Ascending aorta (tissue), 2 donors: ENCODE results near the gene ARMC5. TPM values are rescaled to one million over a fixed set of nuclear protein-coding genes. Genes with fewer than 3 reads are reported as not detected.
"Not testable (repeated sequence)": the region's sequence is repeated elsewhere in the genome, so short reads cannot be mapped to it uniquely, and the experiment has no call there.

Source experiments
- DNase-seq, 2 donors: peaks; one replicate each; pipeline ENCODE4 v3.0.0-alpha.2; 2019; ENCODE audit warnings: low spot score in 2 of 2
- H3K27ac ChIP-seq, 2 donors: fragments of 200-600 bp; sonication (generic); one replicate each; pipeline ENCODE4 v1.5.1; 2016 to 2017; ENCODE audit warnings: mild to moderate bottlenecking in 1 of 2
- H3K27me3 ChIP-seq: fragments of 200-600 bp; sonication (generic); one replicate; pipeline ENCODE4 v1.5.1; 2017
- H3K36me3 ChIP-seq, 2 donors: fragments of 200-600 bp; sonication (generic); one replicate each; pipeline ENCODE4 v1.5.1; 2016
- H3K4me1 ChIP-seq, 2 donors: fragments of 200-600 bp; sonication (generic); one replicate each; pipeline ENCODE4 v1.5.1; 2016 to 2017; ENCODE audit warnings: mild to moderate bottlenecking in 1 of 2
- H3K4me3 ChIP-seq, 2 donors: fragments of 200-600 bp; sonication (generic); one replicate each; pipeline ENCODE4 v1.5.1; 2016 to 2017; ENCODE audit warnings: mild to moderate bottlenecking in 1 of 2
- H3K9me3 ChIP-seq, 2 donors: fragments of 200-600 bp; sonication (generic); one replicate each; pipeline ENCODE4 v1.5.1; 2016
- CTCF ChIP-seq, 3 experiments: fragments of 200-600 bp in 2 of 3; fragments of 450-650 bp in 1 of 3; sonication (generic) in 2 of 3; IDR thresholded peaks; one replicate each; pipeline ENCODE4 v1.5.1; 2016 to 2019; ENCODE audit warnings: antibody characterized with exemption in 3 of 3, mild to moderate bottlenecking in 1 of 3, moderate library complexity in 1 of 3
- intact Hi-C: fragments of 100-400 bp; cut with DNase I; formaldehyde crosslinking; loops from one replicate; pipeline ENCODE4 v1.15.1; 2023
- total RNA-seq: library from RNA; depleted of rRNA; stranded (reverse); fragments of >200 nt; gene quantifications from one replicate; pipeline ENCODE4 v1.1.0, GENCODE V29; 2016

Gene ARMC5
- total RNA-seq, 1 donor from 2014 or later = 10.0 TPM

GRCh38 chr16:31413381-31413780 lies 45.9 kb upstream of the ARMC5 start:
- no peak overlapping the region for H3K4me3 ChIP-seq
- TF ChIP-seq CTCF (IDR thresholded peaks at IDR 0.05) = no peak

GRCh38 chr16:31413943-31414342 lies 45.4 kb upstream of the ARMC5 start:
- intact Hi-C loops = no loop called here
- H3K27me3 ChIP-seq = no peaks in the 10 kb centered on the region
- H3K27ac ChIP-seq = no peak overlapping the region
- no peak overlapping the region for H3K4me3 ChIP-seq
- H3K9me3 ChIP-seq = no peaks in the 10 kb centered on the region
- no peaks in the 10 kb centered on the region for H3K4me1 ChIP-seq
- no peaks in the 10 kb centered on the region for H3K36me3 ChIP-seq
- DNase-seq = no peak
- TF ChIP-seq CTCF (IDR thresholded peaks at IDR 0.05) = no peak

More at GRCh38 chr16:31413381-31413780, 45.9 kb upstream of the ARMC5 start:
- Histone ChIP-seq H3K9me3 (no peaks in the 10 kb centered on the region), H3K27me3 (no peaks in the 10 kb centered on the region), H3K36me3 (no peaks in the 10 kb centered on the region), H3K4me1 (no peaks in the 10 kb centered on the region), H3K27ac (no peak overlapping the region)
- intact Hi-C loops = no loop called here
- no peak for DNase-seq

GRCh38 chr16:31414706-31415105 lies 44.6 kb upstream of the ARMC5 start:
- no peak for TF ChIP-seq CTCF (IDR thresholded peaks at IDR 0.05)
- no peaks in the 10 kb centered on the region for H3K27me3 ChIP-seq
- no peaks in the 10 kb centered on the region for H3K9me3 ChIP-seq
- no peak overlapping the region for H3K27ac ChIP-seq
- intact Hi-C loops = no loop called here
- no peaks in the 10 kb centered on the region for H3K36me3 ChIP-seq
- H3K4me3 ChIP-seq = no peak overlapping the region
- no peak for DNase-seq
- H3K4me1 ChIP-seq = no peaks in the 10 kb centered on the region

- Histone ChIP-seq H3K27ac (no peak overlapping the region), H3K4me1 (no peaks in the 10 kb centered on the region), H3K4me3 (no peak overlapping the region), H3K9me3 (no peaks in the 10 kb centered on the region), H3K27me3 (no peaks in the 10 kb centered on the region), H3K36me3 (no peaks in the 10 kb centered on the region)
- TF ChIP-seq CTCF (IDR thresholded peaks at IDR 0.05) = no peak
- intact Hi-C loops = no loop called here
- no peak for DNase-seq
These were observed 42.9 kb upstream of the ARMC5 start for GRCh38 chr16:31416371-31416770.

GRCh38 chr16:31417036-31417435 lies 42.3 kb upstream of the ARMC5 start:
- DNase-seq, H3K4me3 ChIP-seq, H3K27ac ChIP-seq, H3K9me3 ChIP-seq, H3K27me3 ChIP-seq, H3K36me3 ChIP-seq, H3K4me1 ChIP-seq, intact Hi-C loops: not testable (repeated sequence)

GRCh38 chr16:31417916-31418315 lies 41.4 kb upstream of the ARMC5 start:
- intact Hi-C loops = no loop called here

More at GRCh38 chr16:31417916-31418315, 41.4 kb upstream of the ARMC5 start:
- no peak for DNase-seq
- Histone ChIP-seq H3K27ac (no peak overlapping the region), H3K4me3 (no peak overlapping the region), H3K9me3 (no peaks in the 10 kb centered on the region), H3K4me1 (no peaks in the 10 kb centered on the region), H3K27me3 (no peaks in the 10 kb centered on the region), H3K36me3 (no peaks in the 10 kb centered on the region)
- no peak for TF ChIP-seq CTCF (IDR thresholded peaks at IDR 0.05)
